ENCODE results near the gene CDYL.

- TF ChIP-seq, protein P1, sequence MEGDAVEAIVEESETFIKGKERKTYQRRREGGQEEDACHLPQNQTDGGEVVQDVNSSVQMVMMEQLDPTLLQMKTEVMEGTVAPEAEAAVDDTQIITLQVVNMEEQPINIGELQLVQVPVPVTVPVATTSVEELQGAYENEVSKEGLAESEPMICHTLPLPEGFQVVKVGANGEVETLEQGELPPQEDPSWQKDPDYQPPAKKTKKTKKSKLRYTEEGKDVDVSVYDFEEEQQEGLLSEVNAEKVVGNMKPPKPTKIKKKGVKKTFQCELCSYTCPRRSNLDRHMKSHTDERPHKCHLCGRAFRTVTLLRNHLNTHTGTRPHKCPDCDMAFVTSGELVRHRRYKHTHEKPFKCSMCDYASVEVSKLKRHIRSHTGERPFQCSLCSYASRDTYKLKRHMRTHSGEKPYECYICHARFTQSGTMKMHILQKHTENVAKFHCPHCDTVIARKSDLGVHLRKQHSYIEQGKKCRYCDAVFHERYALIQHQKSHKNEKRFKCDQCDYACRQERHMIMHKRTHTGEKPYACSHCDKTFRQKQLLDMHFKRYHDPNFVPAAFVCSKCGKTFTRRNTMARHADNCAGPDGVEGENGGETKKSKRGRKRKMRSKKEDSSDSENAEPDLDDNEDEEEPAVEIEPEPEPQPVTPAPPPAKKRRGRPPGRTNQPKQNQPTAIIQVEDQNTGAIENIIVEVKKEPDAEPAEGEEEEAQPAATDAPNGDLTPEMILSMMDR (IDR thresholded peaks at IDR 0.05; ENCODE audit: insufficient read depth, low read length, poor library complexity, severe bottlenecking): no peak
- no peak for TF ChIP-seq EZH2phosphoT487 (conservative IDR thresholded peaks at IDR 0.05; ENCODE audit: low read length)
These were observed 161.2 kb downstream of the CDYL start for GRCh38 chr6:4937414-4937813.

All from SU-DHL-6 (cell line).